Upper lobe of right lung (tissue), 1 donor: Measurements from ENCODE around the gene KCNQ4. TPM values are rescaled to one million over a fixed set of nuclear protein-coding genes. Genes with fewer than 3 reads are reported as not detected.

Experiments
- ATAC-seq: fragments of 200-7000 bp; cut with Tn5 transposase; one replicate; pipeline ENCODE4 v1.9.1; 2020; ENCODE audit warnings: mild to moderate bottlenecking, moderate library complexity
- DNase-seq: peaks from one replicate; pipeline ENCODE4 v3.0.0-alpha.2; 2020
- H3K27ac ChIP-seq: fragments of 200-600 bp; one replicate; pipeline ENCODE4 v1.8.0; 2022
- H3K27me3 ChIP-seq: fragments of 200-600 bp; one replicate; pipeline ENCODE4 v1.8.0; 2022; ENCODE audit warnings: mild to moderate bottlenecking
- H3K36me3 ChIP-seq: fragments of 200-600 bp; one replicate; pipeline ENCODE4 v1.8.0; 2022
- H3K4me1 ChIP-seq: fragments of 200-600 bp; one replicate; pipeline ENCODE4 v1.8.0; 2022
- H3K4me3 ChIP-seq: fragments of 200-600 bp; one replicate; pipeline ENCODE4 v1.8.0; 2022; ENCODE audit warnings: mild to moderate bottlenecking
- H3K9me3 ChIP-seq: fragments of 200-600 bp; one replicate; pipeline ENCODE4 v1.8.0; 2022
- intact Hi-C: fragments of 100-400 bp; cut with DNase I; formaldehyde crosslinking; loops from one replicate; pipeline ENCODE4 v1.11.0; 2022
- microRNA-seq: library from miRNA; unstranded; fragments of <30 nt; microRNA quantifications from one replicate; pipeline ENCODE4 v1.2.0, GENCODE V29; 2020; ENCODE audit warnings: borderline microRNAs expressed
- total RNA-seq: library from RNA; stranded (reverse); fragmentation: NEBNext Ultra II Directional; extraction: Animal tissue kit (Norgen Biotek cat#: 25700); gene quantifications from one replicate; pipeline ENCODE4 v1.2.1, GENCODE V29; 2021
- TF ChIP-seq, protein P1 (sequence below): fragments of 200-600 bp; IDR thresholded peaks from one replicate; pipeline ENCODE4 v1.8.0; 2022; ENCODE audit warnings: antibody characterized with exemption
- donor health status: DM: no; HTN: yes; CAD: no; lungs with severe emphysema.

The KCNQ4 gene
- total RNA-seq, 1 donor from 2014 or later: 0.96 TPM

DNA sequence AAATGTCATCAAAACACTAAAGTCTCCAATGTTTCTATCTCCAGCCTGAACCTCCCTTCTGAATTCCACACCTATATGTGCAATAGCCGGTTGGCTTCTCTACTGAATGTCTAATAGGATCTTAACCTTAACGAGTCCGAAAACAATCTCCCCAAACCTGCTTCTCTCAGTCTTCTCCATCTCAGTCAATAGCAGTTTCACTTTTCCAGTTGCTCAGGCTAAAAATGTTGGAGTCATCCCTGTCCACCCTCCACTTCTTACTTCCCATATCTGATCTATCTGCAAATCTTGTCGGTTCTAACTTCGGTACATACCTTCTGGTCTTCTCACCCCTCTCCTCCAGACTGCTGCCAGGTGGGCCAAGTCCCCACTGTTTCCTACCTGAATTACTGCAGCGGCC, 104.1 kb downstream of the KCNQ4 start:
- no peak for DNase-seq
- Histone ChIP-seq H3K27ac (no peak overlapping the region), H3K4me3 (no peak overlapping the region), H3K4me1 (no peaks in the 10 kb centered on the region), H3K9me3 (no peaks in the 10 kb centered on the region), H3K36me3 (no peaks in the 10 kb centered on the region), H3K27me3 (peaks cover 25% of the 10 kb centered on the region)
- intact Hi-C loops: no loop called here
- TF ChIP-seq, protein P1, sequence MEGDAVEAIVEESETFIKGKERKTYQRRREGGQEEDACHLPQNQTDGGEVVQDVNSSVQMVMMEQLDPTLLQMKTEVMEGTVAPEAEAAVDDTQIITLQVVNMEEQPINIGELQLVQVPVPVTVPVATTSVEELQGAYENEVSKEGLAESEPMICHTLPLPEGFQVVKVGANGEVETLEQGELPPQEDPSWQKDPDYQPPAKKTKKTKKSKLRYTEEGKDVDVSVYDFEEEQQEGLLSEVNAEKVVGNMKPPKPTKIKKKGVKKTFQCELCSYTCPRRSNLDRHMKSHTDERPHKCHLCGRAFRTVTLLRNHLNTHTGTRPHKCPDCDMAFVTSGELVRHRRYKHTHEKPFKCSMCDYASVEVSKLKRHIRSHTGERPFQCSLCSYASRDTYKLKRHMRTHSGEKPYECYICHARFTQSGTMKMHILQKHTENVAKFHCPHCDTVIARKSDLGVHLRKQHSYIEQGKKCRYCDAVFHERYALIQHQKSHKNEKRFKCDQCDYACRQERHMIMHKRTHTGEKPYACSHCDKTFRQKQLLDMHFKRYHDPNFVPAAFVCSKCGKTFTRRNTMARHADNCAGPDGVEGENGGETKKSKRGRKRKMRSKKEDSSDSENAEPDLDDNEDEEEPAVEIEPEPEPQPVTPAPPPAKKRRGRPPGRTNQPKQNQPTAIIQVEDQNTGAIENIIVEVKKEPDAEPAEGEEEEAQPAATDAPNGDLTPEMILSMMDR: no peak
- no peak for ATAC-seq

Small RNA genes lying within 50 kb of the gene (microRNA-seq; reads per million reads assigned to microRNA genes)
- gene MIR30C1: 15.2 reads per million, percentile 42 among the genes with 10 or more reads in this experiment
- gene MIR30E: 3,360 reads per million, percentile 92 among the genes with 10 or more reads in this experiment

Other genes with a start within 250 kb of the KCNQ4 start
- gene RIMS3, start 118.1 kb upstream of the KCNQ4 start, total RNA-seq: 4.7 TPM
- gene NFYC, start 92.1 kb upstream of the KCNQ4 start, total RNA-seq: 56.0 TPM
- gene CITED4, start 78.6 kb downstream of the KCNQ4 start, total RNA-seq: 23.2 TPM
- 21.7 TPM for gene CTPS1, start 195.9 kb downstream of the KCNQ4 start, total RNA-seq
- gene SLFNL1, start 237.9 kb downstream of the KCNQ4 start, total RNA-seq: 2.8 TPM